HG02884 (cell line): ENCODE data around the gene TENM3.

Source experiments
- ATAC-seq: cut with Tn5 transposase; IDR thresholded peaks from one replicate; pipeline ENCODE4 v1.9.1; 2021; ENCODE audit warnings: mild to moderate bottlenecking, moderate library complexity; ENCODE audit not compliant: unreplicated experiment

Gene TENM3

DNA sequence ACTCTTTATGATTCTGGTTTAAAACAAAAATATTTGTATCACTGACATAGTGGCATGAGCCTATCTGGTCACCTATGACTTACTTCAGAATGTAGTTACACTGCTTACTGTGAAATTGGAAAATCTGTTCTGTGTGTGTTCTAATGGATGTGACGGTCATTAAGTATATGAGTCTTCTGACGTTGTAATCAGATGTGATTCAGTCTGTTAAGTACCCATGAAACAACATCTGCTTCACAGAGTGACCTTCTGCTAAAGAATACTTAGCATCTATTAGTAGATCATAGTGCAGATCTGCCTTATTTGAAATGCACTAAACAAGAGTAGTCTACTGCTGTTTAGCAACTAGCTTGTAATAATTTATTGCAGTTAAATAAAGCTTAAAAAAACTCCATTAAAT, 356.9 kb downstream of the TENM3 start:
- ATAC-seq = no peak

DNA sequence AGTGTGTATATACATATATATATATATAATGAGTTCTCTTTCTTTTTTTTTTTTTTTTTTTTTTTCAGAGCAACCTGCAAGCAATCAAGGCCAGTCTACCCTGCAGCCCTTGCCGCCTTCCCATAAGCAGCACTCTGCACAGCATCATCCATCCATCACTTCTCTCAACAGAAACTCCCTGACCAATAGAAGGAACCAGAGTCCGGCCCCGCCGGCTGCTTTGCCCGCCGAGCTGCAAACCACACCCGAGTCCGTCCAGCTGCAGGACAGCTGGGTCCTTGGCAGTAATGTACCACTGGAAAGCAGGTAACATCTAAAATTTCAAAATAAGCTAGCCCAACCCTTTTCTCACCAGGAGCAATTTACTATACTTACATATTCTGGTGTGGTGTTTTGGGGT, 357.7 kb downstream of the TENM3 start:
- no peak for ATAC-seq

DNA sequence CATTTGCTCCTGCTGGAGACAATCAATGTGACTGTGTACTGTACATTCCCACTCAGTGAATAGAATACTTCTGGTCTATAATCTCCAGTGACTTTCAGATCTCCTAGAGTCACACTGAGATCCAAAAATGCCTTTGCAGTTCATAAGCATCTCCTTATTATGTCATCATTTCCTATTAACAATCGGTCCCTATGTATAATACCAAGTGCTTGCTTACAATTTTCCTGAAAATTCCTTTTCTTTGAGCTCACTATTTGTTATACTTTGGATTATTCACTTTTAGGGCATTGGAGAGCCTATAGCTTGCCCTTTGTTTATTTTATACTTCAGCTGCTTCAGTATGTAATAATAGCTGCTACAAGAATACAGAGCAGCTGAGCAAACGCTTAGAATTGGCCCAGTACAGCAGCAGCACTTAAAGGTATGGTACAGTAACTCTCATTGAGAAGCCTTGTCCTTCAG, 361.0 kb downstream of the TENM3 start:
- ATAC-seq = no peak

DNA sequence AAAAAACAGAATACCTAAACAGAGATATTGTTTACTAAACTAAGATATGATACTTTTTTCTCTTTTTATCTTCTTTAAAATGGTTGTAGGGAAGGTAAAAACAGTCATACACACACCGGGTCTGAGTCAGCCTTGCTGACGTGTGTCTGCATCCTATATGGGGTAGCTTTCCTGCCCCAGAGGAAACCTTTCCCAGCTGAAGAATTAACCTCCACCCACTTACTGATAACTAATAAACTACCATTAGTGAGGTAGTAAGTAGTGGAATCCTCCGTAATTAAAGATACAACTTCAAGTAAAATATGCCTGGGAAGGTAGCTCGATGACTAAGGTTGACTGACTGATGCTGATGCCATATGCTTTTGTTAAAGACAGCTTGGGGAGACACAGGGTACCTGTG, 361.8 kb downstream of the TENM3 start:
- ATAC-seq = no peak

DNA sequence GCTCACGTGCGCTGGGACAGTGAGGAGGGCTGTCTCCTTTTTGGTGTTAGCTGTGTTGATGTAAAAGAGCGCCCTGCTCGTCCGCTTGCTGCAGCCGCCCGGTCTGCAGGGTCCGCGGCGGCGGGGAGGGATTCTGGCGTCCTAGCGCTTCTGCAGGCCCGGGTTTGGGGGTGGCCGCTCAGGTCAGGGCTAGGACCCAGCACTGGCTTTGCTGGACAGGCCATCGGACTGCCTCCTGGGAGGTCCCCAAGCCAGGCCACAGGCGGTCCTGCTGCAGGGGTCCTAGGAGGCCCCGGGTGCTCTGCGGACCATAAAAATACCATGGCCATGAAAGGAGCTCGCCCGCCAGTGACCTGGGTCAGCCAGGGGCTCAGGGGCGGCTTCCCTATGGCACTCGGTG, 365.3 kb downstream of the TENM3 start:
- no peak for ATAC-seq

DNA sequence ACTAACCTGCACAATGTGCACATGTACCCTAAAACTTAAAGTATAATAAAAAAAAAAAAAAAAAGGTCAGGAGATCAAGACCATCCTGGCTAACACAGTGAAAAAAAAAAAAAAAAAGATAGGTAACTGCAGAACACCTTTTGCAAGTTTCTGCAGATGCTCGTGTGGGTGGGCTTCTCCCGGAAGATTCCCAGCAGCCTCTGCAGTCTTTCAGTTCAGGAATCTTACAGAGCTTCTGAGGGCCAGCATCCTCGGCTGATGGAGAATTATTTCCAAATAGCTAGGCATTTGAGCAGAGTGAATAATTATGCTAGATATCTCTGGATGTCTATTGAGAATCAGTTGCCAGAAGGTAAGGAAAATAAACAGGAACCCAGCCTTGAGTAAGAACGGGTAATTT, 373.3 kb downstream of the TENM3 start:
- no peak for ATAC-seq

DNA sequence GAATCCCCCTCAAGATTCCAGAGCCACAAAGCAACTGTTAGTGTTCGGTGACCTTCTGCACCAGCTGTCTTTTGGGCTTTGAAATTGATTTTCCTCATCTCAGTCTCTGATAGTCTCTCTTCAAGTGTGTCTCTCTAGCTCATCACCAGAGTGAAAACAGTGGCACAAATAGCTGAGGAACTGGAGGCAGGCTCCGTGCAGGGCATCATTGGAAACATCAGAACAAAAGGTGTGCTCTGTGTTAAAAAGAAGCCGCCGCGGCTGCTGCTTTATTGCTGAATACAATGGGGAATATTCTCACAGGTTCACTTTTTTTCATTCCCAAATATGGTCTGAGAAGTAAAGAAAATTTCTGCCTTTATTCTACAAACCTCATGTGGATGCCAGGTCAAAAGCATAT, 376.5 kb downstream of the TENM3 start:
- ATAC-seq = no peak

DNA sequence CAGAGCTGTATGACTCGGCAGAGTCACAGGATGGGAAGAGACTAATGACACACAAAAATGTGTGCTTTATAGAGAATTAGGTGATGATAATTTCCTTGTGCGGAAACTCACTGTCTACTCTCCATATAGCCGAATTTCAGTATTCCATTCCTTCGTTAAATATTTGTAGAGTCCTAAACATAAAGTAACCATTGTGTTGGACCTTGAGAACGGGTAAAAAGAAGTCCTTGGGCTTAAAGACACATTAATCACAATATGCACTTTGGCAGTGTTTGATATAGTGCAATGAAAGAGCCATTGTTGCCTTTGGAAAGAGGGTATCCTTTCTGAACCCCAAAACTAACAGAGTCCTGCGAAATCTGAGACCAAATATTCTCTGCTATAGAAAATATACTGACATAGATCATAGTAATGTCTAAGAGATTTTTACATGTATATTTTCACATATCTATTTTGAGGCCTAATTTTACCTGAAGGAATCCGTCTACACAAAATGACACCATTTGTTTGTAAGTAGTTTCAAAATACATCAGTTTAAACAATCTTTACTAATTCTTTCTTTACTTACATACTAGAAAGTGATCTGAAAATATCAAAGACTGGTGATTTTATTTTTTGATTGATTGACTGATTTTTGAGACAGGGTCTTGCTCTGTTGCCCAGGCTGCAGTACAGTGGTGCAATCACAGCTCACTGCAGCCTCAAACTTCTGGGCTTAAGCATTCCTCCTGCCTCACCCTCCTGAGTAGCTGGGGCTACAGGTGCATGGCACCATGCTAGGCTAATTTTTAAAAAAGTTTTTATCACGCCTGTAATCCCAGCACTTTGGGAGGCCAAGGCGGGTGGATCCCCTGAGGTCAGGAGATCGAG, 377.1 kb downstream of the TENM3 start:
- no peak for ATAC-seq

DNA sequence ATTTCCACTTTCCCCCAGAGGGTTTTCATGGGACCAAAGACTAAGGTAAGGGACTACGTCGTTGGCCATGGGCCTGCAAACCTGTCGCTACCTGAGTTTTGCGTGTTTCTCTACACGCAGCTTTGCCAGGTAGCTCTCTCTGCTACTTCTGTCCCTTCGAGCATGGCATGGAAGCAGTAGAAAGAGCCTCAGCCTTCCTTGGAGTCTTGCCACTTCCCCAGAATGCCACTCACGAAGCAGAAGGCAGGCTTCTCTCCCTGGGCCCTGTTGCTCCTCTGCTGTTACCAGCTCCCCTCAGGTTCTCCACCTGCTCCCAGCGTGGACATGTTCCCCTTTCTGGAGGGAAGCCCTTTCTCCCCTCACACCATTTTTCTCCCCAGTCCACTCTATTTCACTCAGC, 381.1 kb downstream of the TENM3 start:
- ATAC-seq = no peak

DNA sequence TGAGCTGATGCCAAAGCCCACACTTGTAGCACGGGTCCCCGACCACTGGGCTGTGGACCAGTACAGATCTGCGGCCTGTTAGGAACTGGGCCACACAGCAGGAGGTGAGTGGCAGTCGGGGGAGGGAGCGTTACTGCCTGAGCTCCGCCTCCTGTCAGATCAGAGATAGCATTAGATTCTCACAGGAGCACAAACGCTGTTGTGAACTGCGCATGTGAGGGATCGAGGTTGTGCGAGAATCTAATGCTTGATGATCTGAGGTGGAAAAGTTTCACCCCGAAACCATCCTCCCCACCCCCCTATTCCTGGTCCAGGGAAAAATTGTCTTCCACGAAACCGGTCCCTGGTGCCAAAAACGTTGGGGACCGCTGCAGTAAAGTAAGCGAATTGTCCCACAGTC, 382.0 kb downstream of the TENM3 start:
- ATAC-seq = no peak

DNA sequence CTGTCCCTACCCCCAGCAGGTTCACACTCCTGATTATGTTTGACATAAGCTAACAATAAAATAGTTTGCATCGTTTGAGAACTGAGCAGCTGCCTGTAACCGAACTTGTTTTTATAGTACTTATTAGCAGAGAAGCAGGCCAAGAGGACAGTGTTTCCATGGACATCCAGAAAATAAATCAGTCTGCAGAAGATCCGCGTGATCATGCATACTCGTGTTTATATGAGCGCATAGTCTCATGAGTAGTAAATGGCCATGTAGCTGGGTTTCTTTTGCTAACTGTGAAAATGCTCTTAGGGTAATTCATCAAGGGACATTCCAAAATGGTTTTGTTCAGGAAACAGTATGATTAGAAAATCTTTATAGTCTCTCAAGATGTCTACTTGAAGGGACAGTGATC, 384.8 kb downstream of the TENM3 start:
- no peak for ATAC-seq

DNA sequence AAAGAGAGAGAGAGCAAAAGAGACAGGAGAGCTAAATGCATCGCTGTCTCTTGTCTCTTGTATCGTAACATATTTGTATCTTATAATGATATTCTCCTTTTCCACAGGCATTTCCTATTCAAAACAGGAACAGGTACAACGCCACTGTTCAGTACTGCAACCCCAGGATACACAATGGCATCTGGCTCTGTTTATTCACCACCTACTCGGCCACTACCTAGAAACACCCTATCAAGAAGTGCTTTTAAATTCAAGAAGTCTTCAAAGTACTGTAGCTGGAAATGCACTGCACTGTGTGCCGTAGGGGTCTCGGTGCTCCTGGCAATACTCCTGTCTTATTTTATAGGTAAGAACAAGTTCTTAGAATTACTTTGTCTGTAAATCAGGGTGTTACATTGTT, 385.3 kb downstream of the TENM3 start:
- no peak for ATAC-seq

DNA sequence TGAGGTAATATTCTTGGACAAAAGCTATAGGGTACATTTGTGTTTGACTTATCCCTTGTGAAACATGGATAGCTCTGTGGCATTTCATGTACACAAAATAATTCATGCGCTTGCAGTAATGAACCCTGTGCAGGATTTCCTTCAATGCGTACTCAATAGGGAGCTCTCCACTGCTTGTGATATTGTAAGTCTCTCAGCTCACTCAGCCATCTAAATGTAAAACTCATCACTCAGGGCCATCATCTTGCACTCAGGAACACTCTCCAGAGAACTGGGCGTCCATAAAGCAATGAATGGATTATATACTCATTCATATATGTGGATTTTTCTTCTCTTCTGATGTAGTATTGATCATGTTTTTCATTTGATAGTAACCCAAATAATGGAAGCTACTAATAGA, 385.9 kb downstream of the TENM3 start:
- no peak for ATAC-seq

DNA sequence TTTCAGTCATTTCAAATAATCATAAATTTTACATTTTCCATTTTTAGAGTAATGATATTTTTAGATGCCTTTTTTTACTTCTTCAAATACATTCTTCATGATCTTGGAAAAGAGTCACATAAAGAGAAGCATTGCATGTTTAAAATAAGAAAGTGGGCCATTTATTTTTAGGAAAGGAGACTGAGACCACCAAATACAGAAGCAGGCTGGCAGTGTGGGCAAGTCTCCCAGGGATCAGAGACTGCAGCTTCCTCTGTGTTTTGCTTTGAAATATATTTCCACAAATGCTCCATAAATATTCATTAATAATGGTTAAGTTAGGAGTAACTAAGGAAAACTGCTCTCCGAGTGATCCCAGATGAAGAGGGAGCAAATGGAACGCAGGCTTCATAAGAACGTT, 397.3 kb downstream of the TENM3 start:
- ATAC-seq = no peak

DNA sequence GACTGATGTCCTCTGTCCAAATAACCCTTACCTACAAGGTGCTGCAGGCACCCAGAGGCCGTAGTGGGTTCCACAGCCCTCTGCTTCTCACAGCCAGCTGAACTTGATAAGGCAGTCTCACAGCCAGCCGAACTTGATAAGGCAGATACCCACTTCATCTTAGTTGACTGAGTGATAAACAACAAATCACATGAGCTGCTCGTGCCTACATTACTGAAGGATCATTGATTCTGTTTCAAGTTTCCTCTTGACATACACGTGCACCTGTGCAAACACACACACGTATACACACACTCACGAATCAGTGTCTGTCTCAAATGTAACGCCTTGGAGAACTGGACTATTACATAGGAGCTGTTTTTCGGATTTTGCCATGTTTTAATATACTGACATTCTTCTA, 397.7 kb downstream of the TENM3 start:
- ATAC-seq = no peak

DNA sequence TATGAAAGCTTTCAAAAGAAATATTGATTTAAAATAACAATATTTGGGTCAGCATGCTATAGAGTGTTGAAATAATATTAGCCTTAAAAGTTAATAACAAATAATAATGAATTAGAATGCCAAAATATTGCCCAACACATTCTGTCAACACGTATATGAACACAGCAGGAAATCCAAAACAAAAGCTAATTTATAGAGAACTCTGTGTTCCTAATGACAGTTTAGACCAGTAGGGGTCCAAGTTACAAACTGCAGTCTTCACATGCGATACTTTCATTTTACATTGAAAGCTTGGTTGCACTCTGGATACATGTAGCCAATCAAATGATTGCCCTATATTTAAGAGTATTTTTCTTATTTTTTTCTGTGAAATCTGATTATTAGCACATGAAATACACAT, 399.6 kb downstream of the TENM3 start:
- no peak for ATAC-seq

DNA sequence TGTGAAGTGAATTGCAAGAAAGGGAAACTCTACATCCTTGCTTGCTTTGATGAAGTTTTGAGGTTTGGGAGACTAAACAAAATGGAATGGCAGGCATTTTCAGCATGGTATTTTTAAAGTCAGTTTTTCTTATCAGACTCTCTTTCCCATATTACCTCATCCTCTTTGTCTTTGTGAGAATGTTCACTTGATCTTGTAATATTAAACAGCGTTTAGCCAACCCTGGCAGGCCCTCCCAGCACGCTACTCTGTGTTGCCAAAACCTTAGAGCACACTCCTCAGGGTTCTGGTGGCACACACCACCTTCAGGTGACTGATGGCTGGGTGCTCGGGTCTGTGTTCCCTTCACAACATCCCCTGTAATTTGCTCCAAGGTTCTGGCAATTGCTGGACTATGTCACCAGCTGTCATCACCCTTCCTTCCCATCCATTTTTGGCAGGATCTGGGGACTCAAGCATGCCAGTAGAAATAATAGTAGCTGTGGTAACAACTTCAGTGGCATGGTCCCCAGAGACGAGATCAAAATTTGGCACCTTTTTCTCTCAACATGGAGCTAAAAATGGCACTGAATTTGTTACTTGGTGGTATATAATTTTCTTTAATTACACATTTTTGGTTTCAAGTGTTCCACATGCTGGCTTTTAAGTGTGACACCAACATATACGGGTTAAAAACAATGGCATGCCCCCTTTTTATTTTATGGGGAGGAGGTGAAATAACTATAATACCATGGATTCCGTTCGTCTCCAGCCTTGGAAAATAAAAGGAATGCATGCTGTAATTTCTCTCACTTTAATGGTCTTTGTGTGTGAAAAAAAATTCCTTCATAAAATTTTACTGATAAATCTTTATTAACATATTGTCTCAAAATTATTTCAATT, 400.8 kb downstream of the TENM3 start:
- ATAC-seq = no peak

DNA sequence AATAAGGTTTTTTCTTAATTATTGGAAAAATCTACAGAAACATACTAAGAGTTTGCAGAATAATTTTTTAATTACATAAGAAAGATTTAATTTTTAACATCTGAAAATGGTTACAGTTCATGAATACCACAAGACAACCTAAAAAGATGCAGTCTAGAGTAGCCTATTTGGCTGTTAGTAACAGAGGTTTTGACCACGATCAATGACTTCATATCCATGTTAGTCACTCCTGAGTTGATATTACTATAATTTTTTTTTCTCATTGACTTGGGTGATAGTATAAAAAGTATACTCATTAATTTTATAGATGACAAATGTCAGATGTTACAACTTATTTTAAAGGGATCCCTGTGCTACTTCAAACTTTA, 401.5 kb downstream of the TENM3 start:
- no peak for ATAC-seq

DNA sequence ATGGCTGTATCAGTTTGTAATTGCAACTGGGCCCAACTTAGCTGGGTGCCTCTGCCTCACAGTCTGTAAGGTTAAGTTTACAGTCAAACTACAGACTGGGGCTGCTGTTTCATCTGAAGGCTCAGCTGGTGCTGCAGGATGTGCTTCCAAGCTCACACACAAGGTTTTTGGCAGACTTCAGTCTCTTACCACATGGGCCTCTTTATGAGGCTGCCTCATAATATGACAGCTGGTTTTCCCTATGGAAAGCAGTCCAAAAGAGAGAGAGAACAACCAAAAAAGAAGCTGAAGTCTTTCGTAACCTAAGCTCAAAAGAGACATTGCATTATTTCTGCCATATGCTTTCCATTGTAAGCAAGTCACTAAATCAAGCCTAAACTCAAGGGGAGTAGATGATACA, 402.3 kb downstream of the TENM3 start:
- no peak for ATAC-seq

DNA sequence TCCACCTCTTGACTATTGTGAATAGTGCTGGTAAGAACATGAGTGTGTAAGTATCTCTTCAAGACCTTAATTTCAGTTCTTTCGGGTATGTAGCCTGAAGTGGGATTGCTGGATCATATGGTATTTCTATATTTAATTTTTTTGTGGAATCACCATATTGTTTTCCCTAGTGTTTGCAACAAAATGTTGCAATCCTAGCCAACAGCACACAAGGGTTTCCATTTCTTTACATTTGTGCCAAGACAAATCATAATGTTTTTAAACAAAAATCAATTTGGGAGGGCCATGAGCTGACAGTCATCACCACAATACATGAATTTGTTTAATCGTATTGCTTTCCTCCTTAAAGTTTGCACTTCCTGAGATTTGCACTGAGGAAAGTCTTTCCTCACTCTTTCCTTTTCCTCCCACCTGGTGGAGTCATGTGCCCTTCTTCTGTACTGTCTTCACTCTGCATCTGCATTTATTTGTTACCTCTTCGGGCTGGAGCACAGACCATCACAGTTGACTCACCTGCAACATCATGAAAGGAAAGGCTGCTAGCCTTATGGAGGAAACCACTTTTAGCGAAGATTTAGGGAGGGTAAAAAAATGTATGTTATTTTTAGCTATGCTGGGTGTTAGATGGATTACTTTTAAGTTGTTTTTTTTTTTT, 404.6 kb downstream of the TENM3 start:
- no peak for ATAC-seq

DNA sequence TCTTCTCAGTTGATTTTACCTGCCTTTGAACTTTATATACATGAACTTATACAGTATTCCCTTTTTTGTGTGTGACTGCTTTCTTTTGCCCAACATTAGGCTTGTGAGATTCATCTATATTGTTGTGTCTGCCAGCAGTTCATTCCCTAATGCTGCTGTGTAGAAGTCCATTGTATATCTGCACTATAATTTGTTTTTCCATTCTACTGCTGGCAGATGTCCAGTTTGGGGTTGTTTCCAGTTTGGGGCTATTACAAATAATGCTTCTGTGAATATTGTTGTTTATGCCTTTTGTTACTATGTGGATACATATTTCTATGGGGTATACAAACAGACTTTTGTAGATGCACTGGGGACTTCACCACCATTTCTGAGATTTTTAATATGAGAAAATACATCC, 405.6 kb downstream of the TENM3 start:
- no peak for ATAC-seq
